Tongue (tissue), 1 donor: ENCODE data around the gene CCDC178. TPM values are rescaled to one million over a fixed set of nuclear protein-coding genes. Genes with fewer than 3 reads are reported as not detected.

Experiments
- total RNA-seq: library from RNA; depleted of rRNA; stranded (reverse); fragments of >200 nt; gene quantifications from one replicate; pipeline ENCODE4 v1.2.3, GENCODE V29; 2014

The CCDC178 gene
- total RNA-seq, 1 donor from 2014 or later = not detected

Other genes with a start within 250 kb of the CCDC178 start
- gene ASXL3, start 137.5 kb upstream of the CCDC178 start, total RNA-seq = 4.3 TPM